HG03354 (cell line): Measurements from ENCODE around the gene MED12.

Source experiments
- ATAC-seq: cut with Tn5 transposase; IDR thresholded peaks from one replicate; pipeline ENCODE4 v1.9.1; 2021; ENCODE audit warnings: mild to moderate bottlenecking; ENCODE audit not compliant: unreplicated experiment, poor library complexity, severe bottlenecking

Gene MED12

DNA sequence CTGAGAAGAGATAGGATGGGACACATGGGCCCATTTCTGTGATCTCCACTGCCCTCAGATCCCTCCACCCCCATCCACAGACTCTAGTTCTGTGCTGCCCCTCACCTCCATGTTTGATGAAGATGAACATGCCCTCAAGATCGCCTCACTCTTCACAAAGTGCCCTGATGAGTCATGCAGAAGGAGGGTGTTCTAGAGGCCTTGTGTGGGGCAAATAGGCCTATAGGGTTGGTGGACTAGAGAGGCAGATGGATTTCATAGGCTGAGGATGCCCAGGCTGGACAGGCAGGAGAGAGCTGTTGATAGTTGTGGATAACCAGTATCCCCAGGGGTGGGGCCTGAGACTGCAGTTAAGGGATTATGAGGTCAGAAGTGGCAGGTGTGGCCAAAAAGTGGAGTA lies 12.0 kb upstream of the MED12 start, which contains the start of gene CXorf65:
Gene CXorf65, minus strand, starts transcription at position 314 of the 400 bp plus-strand sequence. Its CDS starts 184 bp downstream, at position 130.
- no peak for ATAC-seq

DNA sequence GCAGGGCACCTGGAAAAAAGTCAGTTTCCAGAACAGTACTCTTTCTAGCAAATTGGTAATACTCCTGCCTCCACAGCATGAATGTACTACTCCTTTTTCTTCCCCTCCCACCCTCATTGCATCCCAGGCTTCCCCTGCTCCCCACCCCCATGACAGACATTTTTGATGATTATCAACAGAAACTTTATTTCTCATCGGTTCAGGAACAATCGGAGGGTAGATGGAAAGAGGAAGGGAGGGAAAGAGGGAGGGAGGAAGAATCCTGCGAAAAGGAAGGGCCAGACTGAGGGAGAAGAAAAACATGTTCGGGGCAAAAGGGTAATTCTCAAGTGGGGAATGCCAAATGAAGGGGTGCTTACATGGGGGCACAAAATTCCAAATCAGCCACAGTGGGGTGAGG lies 11.2 kb upstream of the MED12 start:
- no peak for ATAC-seq

DNA sequence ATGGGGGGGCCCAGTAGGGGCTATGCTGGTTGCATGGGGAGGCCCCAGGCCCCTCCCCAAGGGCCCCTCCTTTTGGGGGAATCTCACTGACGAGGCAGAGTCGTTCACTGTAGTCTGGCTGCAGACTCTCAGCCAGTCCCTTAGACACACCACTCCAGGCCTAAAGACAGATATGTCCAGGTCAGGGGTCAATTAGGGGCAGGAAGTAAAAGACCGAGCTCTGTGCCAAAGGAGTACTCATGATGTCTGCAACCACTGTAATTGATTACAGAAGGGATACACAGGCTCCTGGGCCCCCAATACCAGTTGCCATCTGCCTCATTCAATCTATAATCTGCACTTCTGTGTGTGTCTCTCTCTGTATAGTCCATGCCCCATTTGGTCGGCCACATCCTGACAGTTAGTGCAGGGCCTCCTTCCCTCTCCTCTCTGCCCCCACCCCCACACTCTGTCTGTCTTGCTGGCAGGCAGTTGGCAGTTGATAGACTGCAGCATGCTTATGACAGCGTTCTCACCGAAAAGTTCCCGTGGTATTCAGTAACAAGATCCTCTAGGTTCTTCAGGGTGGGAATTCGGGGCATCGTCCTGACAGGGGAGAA lies 10.5 kb upstream of the MED12 start:
- ATAC-seq = no peak

DNA sequence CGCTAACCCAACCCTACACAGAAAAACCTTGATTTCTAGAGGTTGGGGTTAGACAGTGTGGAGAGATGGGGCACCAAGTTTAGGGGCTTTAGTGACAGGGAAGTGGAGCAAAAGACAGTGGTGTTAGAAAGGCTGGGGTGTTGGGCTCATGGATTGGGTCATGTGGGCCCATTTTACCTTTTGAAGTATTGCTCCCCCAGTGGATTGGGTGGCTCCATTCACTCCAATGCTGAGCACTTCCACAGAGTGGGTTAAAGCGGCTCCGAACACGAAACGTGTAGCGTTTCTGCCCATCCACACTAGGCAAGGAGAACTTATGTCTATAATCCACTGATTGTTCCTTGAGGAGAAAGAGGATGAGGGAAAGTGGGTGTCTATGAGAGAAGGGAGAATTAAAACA lies 9.3 kb upstream of the MED12 start:
- no peak for ATAC-seq

DNA sequence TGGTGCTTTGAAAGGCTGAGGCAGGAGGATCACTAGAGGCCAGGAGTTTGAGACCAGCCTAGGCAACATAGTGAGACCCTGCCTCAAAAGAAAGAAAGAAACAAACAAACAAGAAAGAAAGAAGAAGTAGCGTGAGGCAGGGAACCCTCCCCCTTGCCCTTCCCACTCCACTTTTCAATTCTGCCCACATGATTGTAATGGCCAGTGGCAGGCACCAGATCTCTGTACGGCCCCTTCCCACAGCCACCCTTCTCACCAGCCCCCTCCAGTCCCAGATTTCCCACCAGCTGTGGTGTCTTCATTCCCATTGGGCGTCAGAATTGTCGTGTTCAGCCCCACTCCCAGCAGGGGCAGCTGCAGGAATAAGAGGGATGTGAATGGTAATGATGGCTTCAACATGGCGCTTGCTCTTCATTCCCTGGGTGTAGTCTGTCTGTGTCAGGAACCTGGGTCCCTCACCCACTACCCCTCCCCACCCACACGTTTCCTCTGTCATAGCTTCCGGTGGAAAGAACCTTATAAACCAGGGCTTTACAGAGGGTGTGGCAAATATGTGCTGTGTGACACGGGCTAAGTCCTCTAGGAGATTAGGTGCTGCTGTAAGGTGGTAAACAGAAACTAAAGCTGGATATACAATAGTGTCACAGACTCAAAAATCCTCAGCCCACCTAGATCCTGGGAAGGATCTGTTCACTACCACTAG lies 7.1 kb upstream of the MED12 start, which contains the start of gene IL2RG:
Gene IL2RG, minus strand, starts transcription at position 437 of the 703 bp plus-strand sequence. Its CDS starts 38 bp downstream, at position 399.
- ATAC-seq = peak; percentile 91

DNA sequence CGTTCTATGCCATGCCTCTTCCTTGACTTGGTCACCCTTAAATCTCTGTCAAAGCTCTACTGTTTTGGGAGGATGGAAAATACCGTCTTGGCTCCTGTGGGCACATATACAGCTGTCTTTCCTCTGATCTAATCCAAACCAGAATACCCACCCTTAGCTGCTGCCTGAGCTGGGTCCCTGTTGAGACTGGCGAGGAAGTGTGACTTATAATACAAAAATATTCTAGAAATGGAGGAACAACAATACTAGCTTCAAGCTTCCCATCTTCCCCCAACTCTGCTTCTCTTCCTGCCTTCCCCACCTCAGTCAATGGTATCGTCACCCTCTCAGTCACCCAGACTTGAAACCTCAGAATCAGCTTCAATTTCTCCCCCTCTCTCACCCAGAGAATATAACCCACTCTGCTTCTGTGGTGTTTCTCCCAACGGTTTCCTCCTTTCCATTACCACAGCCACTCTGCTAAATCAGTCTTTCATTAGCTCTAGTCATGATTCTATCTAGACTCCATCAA lies 6.4 kb upstream of the MED12 start:
- peak; percentile 7 for ATAC-seq

DNA sequence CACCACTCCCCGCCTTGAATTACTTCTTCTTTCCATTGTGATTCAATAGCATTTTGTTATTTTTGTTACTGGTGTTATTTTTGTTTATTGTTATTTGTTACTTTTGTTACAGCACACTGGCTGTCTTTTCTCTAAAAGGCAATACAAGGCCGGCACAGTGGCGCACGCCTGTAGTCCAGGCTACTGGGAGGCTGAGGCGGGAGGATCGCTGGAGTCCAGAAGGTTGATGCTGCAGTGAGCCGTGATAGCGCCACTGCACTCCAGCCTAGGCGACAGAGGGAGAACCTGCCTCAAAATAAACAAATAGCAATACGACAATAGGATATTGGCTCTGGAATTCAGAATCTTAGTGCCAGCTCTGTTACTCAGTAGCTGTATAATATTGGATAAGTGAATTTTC lies 1.0 kb upstream of the MED12 start:
- ATAC-seq = no peak

DNA sequence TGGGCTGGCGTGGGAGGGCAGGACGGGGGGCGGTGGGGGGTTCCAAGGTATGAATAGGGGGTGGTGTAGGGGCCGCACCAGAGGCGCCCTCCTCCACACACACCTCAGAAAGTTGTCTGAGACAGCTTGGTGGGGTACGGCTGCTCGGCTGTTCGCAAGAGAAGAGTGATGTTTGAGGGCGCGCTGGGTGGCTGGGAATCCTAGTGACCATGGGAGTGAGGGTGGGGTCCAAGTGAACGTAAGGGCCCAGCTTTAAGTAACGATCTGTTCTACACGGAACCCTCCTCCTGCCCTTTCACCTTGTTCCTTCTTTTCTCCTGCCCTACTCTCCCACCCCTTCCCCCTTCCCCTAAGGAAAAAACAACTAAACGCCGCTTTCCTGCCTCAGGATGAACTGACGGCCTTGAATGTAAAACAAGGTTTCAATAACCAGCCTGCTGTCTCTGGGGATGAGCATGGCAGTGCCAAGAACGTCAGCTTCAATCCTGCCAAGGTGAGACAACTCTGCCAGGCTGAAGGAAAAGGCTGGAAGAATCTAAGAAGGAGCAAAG lies 664 bp downstream of the MED12 start:
- no peak for ATAC-seq

DNA sequence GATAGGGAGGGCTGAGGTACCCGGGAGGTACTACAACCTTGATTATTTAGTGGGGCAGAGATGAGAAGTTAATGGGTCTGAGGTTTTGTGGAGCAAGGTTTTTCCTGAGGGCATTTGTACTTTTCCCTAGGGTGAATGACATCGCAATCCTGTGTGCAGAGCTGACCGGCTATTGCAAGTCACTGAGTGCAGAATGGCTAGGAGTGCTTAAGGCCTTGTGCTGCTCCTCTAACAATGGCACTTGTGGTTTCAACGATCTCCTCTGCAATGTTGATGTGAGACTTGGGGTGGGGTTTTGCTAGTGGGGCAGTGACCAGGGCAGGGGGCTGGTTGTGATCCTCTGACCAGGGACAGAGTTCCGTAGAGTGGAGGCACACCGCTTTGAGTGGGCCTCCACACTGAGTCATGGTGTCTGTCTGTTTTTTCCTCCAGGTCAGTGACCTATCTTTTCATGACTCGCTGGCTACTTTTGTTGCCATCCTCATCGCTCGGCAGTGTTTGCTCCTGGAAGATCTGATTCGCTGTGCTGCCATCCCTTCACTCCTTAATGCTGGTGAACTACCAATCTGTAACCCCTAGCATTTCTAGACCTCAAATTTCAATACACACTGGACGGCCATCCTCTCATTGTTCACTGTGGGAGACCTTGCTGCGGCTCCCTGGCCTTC lies 9.9 kb downstream of the MED12 start:
- ATAC-seq = no peak

DNA sequence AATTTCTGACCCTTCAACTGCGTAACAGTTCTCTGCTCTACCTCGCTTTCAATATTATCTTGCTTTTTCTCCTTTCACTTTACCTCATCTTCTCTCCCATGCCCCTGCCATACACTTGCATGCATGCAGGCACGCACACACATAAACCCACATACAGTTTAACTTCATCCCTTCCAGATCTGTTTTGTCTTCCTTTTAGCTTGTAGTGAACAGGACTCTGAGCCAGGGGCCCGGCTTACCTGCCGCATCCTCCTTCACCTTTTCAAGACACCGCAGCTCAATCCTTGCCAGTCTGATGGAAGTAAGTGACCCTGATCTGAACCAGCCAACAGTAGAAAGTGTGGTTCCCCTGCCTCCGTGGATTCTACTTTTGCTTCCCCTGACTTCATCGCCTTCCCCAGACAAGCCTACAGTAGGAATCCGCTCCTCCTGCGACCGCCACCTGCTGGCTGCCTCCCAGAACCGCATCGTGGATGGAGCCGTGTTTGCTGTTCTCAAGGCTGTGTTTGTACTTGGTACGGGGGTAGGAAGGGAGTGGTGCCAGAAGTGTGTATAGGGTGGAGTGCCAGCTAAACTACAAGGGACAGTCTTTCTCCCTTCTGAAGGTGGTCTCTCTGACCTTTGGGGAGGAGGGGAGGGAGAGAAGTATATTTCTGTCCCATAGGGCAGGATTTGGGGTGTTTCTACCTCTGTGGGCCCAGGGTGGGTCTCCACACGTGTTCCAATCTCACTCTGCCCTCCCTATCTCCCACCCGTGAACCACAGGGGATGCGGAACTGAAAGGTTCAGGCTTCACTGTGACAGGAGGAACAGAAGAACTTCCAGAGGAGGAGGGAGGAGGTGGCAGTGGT lies 10.7 kb downstream of the MED12 start:
- ATAC-seq = peak; percentile 87

DNA sequence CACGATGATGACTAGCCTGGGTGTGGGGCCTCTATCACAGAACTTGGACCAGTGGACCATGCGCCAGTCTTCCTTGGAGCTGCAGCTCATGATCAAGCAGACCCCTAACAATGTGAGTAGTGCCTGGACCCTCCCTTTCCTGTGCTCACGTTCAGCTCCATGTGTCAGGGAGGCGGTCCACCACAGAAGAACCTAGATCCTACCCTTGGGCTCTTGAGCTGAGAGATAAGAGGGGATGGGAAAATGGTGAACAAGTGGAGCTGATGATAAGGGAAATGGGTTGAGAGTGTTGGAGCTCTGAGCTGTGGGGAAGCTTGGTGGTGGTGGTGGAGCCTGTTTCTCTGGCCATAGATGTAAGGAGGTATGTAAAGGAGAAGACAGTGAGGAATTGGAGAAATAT lies 13.1 kb downstream of the MED12 start:
- no peak for ATAC-seq

DNA sequence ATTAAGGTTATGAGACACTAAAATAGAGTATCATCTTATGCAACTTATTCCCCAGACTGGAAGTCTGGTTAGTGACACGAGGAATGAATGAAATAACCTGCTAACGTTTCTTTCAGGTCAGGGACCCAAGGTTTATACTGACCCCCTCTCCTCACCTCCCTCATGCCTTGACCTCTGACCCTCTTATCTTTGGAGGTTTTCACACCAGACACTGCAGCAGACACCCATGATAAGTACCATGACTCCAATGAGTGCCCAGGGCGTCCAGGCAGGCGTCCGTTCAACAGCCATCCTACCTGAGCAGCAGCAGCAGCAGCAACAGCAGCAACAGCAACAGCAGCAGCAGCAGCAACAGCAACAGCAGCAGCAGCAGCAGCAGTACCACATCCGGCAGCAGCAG lies 22.0 kb downstream of the MED12 start:
- ATAC-seq = no peak

DNA sequence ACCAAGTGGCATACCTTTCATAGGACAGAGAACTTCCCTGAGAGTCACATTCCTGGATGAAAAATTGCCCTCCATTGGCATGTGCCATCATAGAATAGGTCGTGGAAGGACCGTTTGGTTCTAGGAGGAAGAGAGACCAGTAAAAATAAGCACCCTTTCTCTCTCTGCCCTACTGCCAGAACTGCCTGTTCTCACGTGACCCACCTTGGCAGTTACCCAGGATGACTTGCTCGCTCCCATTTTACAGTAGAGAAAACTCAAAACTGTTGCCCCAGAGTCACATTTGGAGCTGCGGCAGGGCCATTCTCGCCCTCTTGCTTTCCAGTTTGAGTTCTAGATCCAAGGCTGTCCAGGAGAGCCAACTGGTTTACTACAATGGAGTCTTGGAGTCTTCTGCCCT lies 25.1 kb downstream of the MED12 start:
- no peak for ATAC-seq

DNA sequence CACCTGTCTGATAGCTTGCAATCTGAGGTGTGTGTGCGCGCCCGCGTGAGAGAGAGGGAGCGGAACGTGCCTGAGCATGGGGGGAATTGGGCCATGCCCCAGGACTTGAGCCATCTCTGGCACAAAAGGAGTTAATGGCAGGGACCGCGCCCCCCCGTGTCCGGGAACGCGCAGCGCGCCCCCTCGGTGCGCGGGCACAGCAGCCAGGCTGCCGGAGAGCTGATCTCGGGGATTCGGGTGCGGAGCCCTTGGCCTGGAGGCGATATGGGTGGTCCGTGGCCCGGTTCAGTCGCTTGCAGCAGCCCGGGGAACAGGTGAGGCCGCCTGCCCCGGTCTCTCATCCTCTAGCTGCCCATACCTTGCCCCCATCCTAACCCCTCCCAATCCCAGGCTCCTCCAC lies 26.3 kb downstream of the MED12 start, which contains the start of gene NLGN3:
Gene NLGN3, plus strand, starts transcription at position 191 of the 400 bp plus-strand sequence. CDS start 2,909 bp downstream, outside the sequence.
- no peak for ATAC-seq

DNA sequence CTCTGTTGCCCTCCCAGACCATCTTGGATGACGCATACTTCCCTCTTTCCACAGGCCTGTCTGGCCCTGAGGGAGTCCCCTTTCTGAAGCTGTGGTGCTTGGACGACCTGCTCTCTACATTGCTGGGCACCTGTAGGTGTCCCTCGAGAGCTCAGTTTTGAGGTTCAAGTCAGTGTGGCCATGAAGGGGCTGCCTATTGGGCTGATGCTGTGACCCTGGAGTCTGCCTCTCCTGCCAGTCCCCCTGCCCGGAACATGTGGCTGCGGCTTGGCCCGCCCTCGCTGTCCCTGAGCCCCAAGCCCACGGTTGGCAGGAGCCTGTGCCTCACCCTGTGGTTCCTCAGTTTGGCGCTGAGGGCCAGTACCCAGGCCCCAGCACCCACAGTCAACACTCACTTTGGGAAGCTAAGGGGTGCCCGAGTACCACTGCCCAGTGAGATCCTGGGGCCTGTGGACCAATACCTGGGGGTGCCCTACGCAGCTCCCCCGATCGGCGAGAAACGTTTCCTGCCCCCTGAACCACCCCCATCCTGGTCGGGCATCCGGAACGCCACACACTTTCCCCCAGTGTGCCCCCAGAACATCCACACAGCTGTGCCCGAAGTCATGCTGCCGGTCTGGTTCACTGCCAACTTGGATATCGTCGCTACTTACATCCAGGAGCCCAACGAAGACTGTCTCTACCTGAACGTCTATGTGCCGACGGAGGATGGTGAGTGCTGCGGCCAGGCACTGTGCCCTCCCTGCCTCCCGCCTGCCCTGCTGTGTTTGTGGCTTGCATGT lies 29.3 kb downstream of the MED12 start:
- no peak for ATAC-seq

DNA sequence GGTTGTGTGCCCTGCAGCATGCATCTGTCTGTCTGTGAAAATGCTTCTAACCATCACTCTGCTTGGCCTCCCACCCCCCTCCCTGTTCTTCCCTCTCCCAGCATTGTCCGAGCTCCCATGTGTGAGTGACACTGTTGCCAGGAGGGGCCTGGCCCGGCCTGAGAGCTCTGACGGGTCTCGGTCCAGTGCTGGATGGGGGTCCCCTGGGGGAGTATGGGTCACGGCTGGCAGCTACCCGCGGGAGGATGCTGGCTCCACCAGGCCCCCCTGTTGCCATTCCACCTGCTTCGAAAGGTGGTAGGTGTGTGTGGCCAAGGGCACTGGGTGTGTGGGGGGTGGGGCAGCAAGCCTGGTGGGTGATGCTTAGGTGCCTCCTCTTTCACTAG lies 29.9 kb downstream of the MED12 start:
- no peak for ATAC-seq

DNA sequence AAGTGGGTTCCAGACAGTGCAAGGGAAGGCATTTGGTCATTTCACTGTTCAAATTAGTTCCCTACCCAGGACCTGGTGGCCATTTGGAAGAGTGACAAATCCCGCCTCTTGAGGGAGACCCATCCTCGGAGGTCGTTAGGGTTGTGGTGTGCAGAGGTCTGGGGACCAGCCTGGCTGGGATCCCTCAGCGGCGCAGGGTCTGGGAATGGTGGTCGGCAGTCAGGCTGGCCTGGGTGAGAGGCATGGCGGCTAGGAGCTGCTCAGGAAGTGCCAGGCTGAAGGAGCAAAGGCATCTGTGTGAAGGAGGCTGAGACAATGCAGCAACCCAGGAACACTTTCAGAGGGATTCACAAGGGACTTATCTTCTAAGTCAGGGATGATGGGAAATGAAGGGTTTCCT lies 33.0 kb downstream of the MED12 start:
- no peak for ATAC-seq

DNA sequence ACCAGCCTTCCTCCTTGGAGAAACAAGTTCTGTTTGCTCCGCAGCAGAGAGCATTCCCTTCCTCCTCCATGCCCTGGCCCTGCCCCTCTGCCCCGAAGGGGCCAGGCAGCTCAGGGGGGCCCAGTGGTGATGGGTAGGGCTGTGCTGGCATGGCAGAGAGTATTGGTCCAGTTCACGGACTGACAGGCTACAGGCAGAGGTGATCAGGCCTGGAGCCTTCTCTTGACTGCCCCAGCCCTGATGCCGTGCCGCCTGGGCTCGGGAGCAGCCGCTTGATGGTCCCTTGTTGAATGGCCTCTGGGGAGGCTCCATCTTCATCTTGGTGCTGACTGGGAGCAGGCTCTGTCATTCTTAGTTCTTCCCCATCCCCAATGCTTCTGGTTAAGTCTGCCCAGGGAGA lies 35.8 kb downstream of the MED12 start:
- no peak for ATAC-seq

DNA sequence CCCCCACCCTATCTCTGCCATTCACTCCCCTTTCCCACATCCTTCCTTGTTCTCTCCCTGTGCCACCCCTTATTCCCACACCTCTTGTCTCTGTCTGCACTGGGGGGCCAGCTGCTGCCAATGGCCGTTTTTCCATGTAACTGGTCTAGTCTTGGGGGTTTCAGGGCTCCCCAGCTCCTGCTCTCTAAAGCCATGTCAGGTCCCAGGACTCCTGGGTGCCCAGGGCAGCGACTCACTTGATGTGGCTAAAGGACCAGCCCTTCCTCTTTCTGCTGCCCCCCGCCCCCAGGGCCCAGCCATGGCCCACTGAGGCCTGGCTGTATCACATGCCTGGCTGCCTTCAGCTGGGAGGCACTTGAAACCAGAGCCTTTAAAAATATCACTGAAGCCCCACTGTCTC lies 36.2 kb downstream of the MED12 start:
- no peak for ATAC-seq
